Astrocyte of the spinal cord (primary cell): ENCODE data around the gene SHANK3.

Experiments used
- DNase-seq: peaks from one replicate; pipeline ENCODE4 v3.0.0; 2011; ENCODE audit warnings: low read depth, low spot score
- H3K4me3 ChIP-seq: 2 replicates; pipeline ENCODE4 v1.5.1; 2011; ENCODE audit warnings: low read depth, mild to moderate bottlenecking, low read length, moderate library complexity
- in situ Hi-C: cut with HindIII; loops from 2 replicates; pipeline ENCODE4 v1.10.0; 2017; ENCODE audit warnings: low sequenced_read_pairs
- TF ChIP-seq, protein P1 (sequence below): IDR thresholded peaks from 2 replicates; pipeline ENCODE4 v1.5.1; 2012; ENCODE audit warnings: low read depth, mild to moderate bottlenecking, low read length, inconsistent platforms

SHANK3 gene

DNA sequence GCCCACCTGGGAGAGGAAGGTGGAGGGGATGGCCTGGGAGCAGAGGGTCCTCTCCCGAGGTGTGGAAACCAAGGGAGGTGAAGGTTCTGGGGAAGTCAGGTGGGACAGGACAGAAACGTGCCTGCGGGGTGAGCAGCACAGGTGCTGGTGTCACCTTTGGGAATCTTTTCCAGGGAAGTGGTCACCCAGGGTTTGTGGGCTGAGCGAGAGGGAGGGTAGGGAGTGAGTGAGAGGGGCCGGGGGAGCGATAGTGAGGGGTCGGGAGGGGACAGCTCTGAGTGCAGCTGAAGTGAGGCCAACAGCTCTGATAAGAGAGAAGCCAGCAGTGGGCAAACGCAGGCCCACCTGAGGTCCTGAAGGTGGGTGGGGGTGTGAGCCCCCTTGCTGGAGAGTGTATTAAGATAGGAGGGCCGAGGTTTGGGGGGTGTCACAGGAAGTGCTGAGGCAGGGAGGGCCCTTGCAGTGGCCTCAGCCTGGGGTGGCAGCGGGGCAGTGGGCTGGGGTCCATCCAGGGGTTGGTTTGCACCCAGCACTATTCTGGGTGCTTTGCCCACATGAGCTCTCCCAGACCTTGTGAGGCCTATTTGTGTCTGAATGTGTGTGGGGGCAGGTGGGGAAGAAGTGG lies 1.6 kb upstream of the SHANK3 start:
- in situ Hi-C loops = no loop called here
- TF ChIP-seq, protein P1, sequence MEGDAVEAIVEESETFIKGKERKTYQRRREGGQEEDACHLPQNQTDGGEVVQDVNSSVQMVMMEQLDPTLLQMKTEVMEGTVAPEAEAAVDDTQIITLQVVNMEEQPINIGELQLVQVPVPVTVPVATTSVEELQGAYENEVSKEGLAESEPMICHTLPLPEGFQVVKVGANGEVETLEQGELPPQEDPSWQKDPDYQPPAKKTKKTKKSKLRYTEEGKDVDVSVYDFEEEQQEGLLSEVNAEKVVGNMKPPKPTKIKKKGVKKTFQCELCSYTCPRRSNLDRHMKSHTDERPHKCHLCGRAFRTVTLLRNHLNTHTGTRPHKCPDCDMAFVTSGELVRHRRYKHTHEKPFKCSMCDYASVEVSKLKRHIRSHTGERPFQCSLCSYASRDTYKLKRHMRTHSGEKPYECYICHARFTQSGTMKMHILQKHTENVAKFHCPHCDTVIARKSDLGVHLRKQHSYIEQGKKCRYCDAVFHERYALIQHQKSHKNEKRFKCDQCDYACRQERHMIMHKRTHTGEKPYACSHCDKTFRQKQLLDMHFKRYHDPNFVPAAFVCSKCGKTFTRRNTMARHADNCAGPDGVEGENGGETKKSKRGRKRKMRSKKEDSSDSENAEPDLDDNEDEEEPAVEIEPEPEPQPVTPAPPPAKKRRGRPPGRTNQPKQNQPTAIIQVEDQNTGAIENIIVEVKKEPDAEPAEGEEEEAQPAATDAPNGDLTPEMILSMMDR = no peak
- no peak for DNase-seq
- H3K4me3 ChIP-seq = no peak overlapping the region

DNA sequence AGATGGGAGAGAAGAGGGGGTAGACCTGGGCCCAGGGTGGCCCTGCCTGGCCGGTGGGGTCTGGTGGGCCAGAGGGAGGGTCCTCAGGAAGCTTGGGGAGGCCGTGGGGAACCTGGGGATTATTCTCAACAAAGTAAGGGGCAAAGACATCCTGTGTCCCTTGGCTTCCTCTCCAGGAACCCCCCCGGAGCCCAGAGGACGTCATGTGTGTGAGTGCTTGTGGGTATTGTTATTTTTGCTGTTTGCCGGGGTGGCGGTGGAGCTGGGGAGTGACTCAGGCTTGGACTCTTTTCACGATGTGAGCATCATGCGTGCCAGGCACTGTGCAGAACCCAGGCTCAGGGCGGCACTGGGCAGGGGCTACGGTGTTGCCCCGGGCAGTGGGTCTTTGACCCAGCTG lies 982 bp upstream of the SHANK3 start:
- no peak overlapping the region for H3K4me3 ChIP-seq
- TF ChIP-seq, protein P1 = no peak
- no peak for DNase-seq
- in situ Hi-C loops = no loop called here

DNA sequence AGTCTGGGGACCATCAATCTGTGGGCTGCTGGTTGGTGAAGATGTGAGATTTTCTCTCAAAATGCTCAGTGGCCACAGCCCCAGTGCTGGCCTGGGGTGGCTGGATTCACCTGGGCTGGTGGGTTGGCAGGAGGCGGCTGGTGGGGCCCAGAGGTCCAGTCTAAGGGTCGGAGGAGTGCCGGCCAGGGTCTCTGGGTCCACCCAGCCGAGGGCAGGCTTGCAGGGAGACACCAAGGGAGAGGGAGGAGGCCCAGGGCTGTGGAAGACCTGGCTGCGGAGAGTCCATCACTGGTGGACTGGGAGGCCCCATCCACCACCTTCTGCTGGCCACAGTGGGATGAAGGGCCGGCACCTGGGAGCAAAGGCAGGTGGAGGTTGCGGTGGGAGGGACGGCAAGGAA lies 582 bp upstream of the SHANK3 start:
- TF ChIP-seq, protein P1 = no peak
- DNase-seq = no peak
- in situ Hi-C loops = no loop called here
- no peak overlapping the region for H3K4me3 ChIP-seq

DNA sequence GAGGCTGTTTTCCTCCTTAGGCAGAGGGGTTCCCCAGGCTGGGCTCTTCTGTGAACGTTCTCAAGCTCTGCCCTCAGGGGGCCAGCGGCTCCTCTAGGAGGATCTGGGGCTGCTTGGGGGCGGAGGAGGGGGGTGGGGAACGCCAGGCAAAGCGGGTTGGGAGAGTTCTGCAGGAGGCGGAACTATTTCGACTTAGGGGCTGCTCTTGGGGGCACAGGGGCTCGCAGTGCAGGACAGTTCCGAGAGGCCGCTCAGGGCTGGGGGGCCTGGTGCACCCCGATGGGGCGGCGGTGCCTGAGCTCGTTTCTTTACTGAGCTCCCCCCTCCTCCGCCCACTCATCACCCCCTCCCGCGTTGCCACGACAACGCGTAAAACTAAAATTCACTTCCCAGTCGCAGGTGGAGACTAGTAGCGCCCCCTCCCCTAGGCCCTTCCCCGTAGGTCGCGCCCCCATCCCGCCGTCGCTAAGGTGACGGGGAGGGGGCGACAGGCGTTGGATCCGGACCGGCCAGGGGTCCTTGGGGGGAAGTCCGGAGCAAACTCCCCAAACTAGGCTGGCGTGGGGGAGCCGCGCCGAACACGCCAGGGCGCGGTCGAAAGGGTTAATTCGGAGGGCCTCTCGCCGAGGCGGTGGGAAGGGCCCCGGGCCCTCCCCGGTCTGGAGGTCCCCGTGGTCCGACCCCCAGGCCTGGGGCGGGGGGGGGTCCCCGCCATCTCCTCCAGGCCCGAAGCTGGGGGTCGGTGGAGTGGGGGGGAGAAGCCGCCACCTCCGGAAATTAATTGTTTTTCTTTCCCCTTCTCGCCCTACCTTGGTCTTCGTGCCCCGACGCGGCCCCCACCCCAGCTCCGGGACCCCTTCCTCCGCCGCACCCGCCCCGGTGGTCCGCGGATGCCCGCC lies 857 bp downstream of the SHANK3 start:
- no peak overlapping the region for H3K4me3 ChIP-seq
- TF ChIP-seq, protein P1 = no peak
- no peak for DNase-seq
- in situ Hi-C loops = no loop called here

DNA sequence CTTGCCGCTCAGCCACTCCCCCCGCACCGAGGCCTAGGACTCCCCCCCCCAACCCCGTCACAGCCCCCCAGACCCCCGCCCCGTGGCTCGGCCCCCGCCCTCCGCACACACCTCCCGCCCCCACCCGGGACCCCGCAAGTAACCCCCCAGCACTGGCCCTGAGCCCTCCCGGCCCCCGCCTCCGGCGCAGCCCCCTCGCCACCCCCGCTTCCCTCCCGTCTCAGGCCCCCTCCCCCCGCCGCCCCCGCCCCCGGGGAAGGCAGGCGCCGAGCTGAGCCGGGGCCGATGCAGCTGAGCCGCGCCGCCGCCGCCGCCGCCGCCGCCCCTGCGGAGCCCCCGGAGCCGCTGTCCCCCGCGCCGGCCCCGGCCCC lies 1.5 kb downstream of the SHANK3 start:
- H3K4me3 ChIP-seq = no peak overlapping the region
- TF ChIP-seq, protein P1 = no peak
- DNase-seq = no peak
- in situ Hi-C loops = no loop called here

DNA sequence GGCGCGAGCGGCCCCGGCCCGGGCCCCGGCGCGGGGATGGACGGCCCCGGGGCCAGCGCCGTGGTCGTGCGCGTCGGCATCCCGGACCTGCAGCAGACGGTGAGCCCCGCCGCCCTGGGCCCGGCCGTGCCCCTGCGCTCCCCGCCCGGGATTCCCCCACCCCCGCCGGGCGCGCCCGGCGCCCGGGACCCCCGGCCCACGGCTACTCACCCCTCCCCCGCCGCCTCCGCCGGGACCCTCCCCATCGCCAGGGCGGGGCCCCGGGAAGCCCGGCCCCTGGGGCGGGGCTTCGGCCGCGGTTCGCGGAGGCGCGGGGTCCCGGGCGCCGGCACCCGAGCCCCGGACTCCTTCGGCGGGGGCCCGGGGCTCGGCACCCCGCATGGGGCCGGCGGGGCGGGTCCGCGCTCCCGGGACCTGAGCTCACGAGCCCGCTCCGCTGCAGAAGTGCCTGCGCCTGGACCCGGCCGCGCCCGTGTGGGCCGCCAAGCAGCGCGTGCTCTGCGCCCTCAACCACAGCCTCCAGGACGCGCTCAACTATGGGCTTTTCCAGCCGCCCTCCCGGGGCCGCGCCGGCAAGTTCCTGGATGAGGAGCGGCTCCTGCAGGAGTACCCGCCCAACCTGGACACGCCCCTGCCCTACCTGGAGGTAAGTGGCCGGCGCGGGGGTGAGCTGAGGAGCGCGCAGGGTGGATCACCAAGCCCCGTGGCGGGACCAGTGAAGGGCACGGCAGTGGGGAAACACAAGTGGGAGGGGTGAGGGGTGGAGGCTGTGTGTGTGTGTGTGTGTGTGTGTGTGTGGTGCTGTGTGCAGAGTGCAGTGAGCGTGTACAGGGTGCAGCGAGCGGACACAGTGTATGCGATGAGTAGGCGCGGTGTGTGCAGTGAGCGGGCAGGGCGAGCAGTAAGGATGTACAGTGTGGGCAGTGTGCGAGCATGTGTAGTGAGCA lies 2.3 kb downstream of the SHANK3 start:
- in situ Hi-C loops = no loop called here
- TF ChIP-seq, protein P1 = no peak
- peak overlapping the region; percentile 12 for H3K4me3 ChIP-seq
- no peak for DNase-seq
